Measurements from ENCODE around the gene GRHL1. TPM values are rescaled to one million over a fixed set of nuclear protein-coding genes. Genes with fewer than 3 reads are reported as not detected.

The GRHL1 gene
- polyA plus RNA-seq, 1 experiment, result 1.7 TPM

GRCh38 chr2:9997936-9998335, 46.4 kb downstream of the GRHL1 start:
- no peak for TF ChIP-seq CTCF (IDR thresholded peaks at IDR 0.05; ENCODE audit: insufficient read depth, low read depth, low read length)
- ChIA-PET POLR2A (no interaction called here), CTCF (interaction anchor here (0.8 kb wide), 1 partner anchor 184 kb away, joined by 3 read pairs; no protein-coding TSS in a partner anchor)
- Histone ChIP-seq H3K4me3 (ENCODE audit: low read depth, low read length) (no peak overlapping the region), H3K36me3 (ENCODE audit: control insufficient read depth, insufficient read depth, low read length) (peaks cover 2% of the 10 kb centered on the region), H3K27me3 (ENCODE audit: control insufficient read depth, insufficient read depth, low read length) (no peaks in the 10 kb centered on the region)
- DNase-seq (ENCODE audit: low read depth), result no peak

GRCh38 chr2:9998916-9999654, 47.6 kb downstream of the GRHL1 start:
- POLR2A ChIA-PET, result no interaction called here
- Histone ChIP-seq H3K4me3 (ENCODE audit: low read depth, low read length) (no peak overlapping the region), H3K36me3 (ENCODE audit: control insufficient read depth, insufficient read depth, low read length) (peaks cover 2% of the 10 kb centered on the region), H3K27me3 (ENCODE audit: control insufficient read depth, insufficient read depth, low read length) (no peaks in the 10 kb centered on the region)
- TF ChIP-seq CTCF (IDR thresholded peaks at IDR 0.05; ENCODE audit: insufficient read depth, low read depth, low read length), result no peak
- no peak for DNase-seq (ENCODE audit: low read depth)
- CTCF ChIA-PET, result no interaction called here

- Histone ChIP-seq H3K4me3 (ENCODE audit: low read depth, low read length) (no peak overlapping the region), H3K27me3 (ENCODE audit: control insufficient read depth, insufficient read depth, low read length) (no peaks in the 10 kb centered on the region), H3K36me3 (ENCODE audit: control insufficient read depth, insufficient read depth, low read length) (peaks cover 2% of the 10 kb centered on the region)
- CTCF ChIA-PET, result interaction anchor here (1.0 kb wide), 1 partner anchor 200 kb away, joined by 3 read pairs; no protein-coding TSS in a partner anchor
- POLR2A ChIA-PET, result no interaction called here
- no peak for TF ChIP-seq CTCF (IDR thresholded peaks at IDR 0.05; ENCODE audit: insufficient read depth, low read depth, low read length)
- DNase-seq (ENCODE audit: low read depth), result no peak
Measured at GRCh38 chr2:9999693-10000092, 48.2 kb downstream of the GRHL1 start.

DNA sequence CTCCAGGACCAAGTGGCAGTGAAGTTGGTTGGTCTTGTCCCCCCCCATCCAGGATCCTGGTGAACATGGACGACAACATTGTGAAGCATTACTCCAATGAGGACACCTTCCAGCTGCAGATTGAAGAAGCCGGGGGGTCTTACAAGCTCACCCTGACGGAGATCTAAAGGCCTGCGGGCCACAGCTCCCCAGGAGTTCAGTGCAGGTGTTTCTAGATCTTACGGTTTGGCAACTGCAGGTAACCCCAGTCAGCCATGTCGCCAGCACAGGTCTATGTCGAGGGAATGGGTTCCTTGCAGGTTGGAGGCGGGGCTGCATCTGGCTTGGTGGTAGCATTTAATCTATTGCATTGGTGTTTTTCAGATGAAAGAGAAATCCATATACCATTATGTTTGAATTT, 49.0 kb downstream of the GRHL1 start:
- Histone ChIP-seq H3K27me3 (ENCODE audit: control insufficient read depth, insufficient read depth, low read length) (no peaks in the 10 kb centered on the region), H3K36me3 (ENCODE audit: control insufficient read depth, insufficient read depth, low read length) (peaks cover 2% of the 10 kb centered on the region), H3K4me3 (ENCODE audit: low read depth, low read length) (no peak overlapping the region)
- no peak for DNase-seq (ENCODE audit: low read depth)
- ChIA-PET CTCF (interaction anchor here (1.0 to 1.1 kb wide), 2 partner anchors 199 to 201 kb away, joined by 3 read pairs; no protein-coding TSS in a partner anchor), POLR2A (no interaction called here)
- no peak for TF ChIP-seq CTCF (IDR thresholded peaks at IDR 0.05; ENCODE audit: insufficient read depth, low read depth, low read length)

GRCh38 chr2:10001586-10001985, 50.1 kb downstream of the GRHL1 start:
- no peak for TF ChIP-seq CTCF (IDR thresholded peaks at IDR 0.05; ENCODE audit: insufficient read depth, low read depth, low read length)
- Histone ChIP-seq H3K36me3 (ENCODE audit: control insufficient read depth, insufficient read depth, low read length) (peaks cover 2% of the 10 kb centered on the region), H3K27me3 (ENCODE audit: control insufficient read depth, insufficient read depth, low read length) (no peaks in the 10 kb centered on the region), H3K4me3 (ENCODE audit: low read depth, low read length) (no peak overlapping the region)
- ChIA-PET CTCF (no interaction called here), POLR2A (no interaction called here)
- DNase-seq (ENCODE audit: low read depth), result no peak

Data from BJ (cell line).